ENCODE data around the gene PTPA.

DNA sequence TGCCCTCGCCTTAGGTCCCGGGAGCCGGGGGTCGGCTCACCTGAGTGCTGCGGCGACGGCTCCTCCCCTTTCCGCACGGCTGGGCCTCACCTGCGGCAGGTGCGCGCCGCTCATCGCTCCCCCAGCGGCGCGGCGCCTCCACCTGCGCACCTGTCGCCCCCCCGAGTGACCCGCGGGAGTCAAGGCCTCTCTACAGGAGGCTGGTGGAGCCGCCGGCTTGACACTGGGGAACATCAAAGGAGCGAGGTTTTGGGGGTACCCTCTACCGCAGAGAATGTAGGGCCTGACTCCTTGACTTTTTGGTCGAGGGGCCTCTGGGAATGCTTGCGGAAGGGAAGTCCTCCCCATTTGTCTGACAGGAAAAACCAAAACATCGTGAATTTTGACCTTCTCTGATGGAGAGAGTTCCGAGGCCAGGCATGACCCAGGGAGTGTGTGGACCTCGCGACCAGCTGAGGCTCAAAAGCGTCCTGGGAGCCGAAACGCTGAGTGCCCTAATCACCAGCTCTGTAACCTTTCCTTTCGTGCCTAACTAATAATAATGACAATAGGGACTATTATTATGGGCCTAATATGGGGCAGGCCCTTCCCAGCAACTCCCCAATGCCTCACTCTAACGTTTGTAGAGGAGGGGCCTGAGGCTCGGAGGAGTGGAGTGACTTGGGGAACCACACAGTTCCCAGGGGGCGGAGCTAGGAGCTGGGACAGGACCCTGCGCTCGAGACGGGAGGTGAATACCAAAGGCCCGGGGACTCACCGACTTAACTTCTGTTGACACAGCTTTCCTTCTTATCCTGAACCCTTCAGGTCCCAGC is 67.6 kb downstream of the PTPA start:
- TF ChIP-seq POLR2AphosphoS5 (IDR thresholded peaks at IDR 0.05) (no peak), CTCF (IDR thresholded peaks at IDR 0.05) (no peak)
